Endothelial cell of umbilical vein (primary cell): Measurements from ENCODE around the gene RNFT2. TPM values are rescaled to one million over a fixed set of nuclear protein-coding genes. Genes with fewer than 3 reads are reported as not detected.
"Not testable (repeated sequence)": the region's sequence is repeated elsewhere in the genome, so short reads cannot be mapped to it uniquely, and the experiment has no call there.

Source experiments
- BruUV-seq: library from RNA; stranded (reverse); fragments of 400-500 nt; replicated peaks from 2 replicates; lab custom pipeline; 2021; lab: Mats Ljungman, UMichigan
- CTCF ChIA-PET: fragments of 300-600, 350-600 bp; sonication (Branson Sonifier 250); formaldehyde crosslinking; loops from one replicate; lab custom pipeline; 2021; ENCODE audit warnings: antibody characterized with exemption, inconsistent platforms; lab: Charles Lee
- POLR2A ChIA-PET: fragments of 300-600, 350-600 bp; sonication (Branson Sonifier 250); formaldehyde crosslinking; loops from one replicate; lab custom pipeline; 2021; ENCODE audit warnings: antibody characterized with exemption, inconsistent platforms; lab: Charles Lee
- DNase-seq: peaks from one replicate; pipeline ENCODE4 v3.0.0-alpha.2; 2011; ENCODE audit warnings: low read depth, low spot score
- FAIRE-seq: peaks from 2 replicates; lab custom pipeline; 2011; peaks lifted over from hg19 to GRCh38; lab: Jason Lieb, UNC
- H2AFZ ChIP-seq: 2 replicates; pipeline ENCODE4 v1.6.0; 2012; ENCODE audit warnings: low read depth, low read length, control low read depth, inconsistent platforms
- H3K27ac ChIP-seq: 2 replicates; pipeline ENCODE4 v1.5.1; 2011; ENCODE audit warnings: low read depth, mild to moderate bottlenecking, control low read depth, low read length, moderate library complexity; ENCODE audit not compliant: insufficient read depth
- H3K27me3 ChIP-seq, 2 experiments: 2 replicates each; pipeline versions ENCODE4 v1.6.0 to v1.6.1; 2011; ENCODE audit warnings: low read length in 2 of 2, mixed read lengths in 1 of 2; ENCODE audit not compliant: control insufficient read depth in 2 of 2, insufficient read depth in 2 of 2
- H3K36me3 ChIP-seq, 2 experiments: 2 replicates in 1 of 2; 3 replicates in 1 of 2; pipeline ENCODE4 v1.5.1; 2011; ENCODE audit warnings: low read length in 2 of 2, mild to moderate bottlenecking in 1 of 2, moderate library complexity in 1 of 2; ENCODE audit not compliant: control insufficient read depth in 2 of 2, insufficient read depth in 2 of 2; ENCODE audit errors: extremely low read depth in 1 of 2
- H3K4me1 ChIP-seq: 3 replicates; pipeline ENCODE4 v1.5.1; 2011; ENCODE audit warnings: mild to moderate bottlenecking, low read length; ENCODE audit not compliant: control insufficient read depth, insufficient read depth; ENCODE audit errors: extremely low read depth
- H3K4me2 ChIP-seq: 2 replicates; pipeline ENCODE4 v1.6.1; 2011; ENCODE audit warnings: low read length, control low read depth, mixed read lengths; ENCODE audit not compliant: insufficient read depth
- H3K4me3 ChIP-seq, 3 experiments: fragments of 200-600 bp in 1 of 3; sonication (generic), shearing (Covaris generic) in 1 of 3; replicated peaks in 1 of 3; 2 replicates each; pipeline ENCODE4 v1.5.1; 2011 to 2016; ENCODE audit warnings: control low read depth in 3 of 3, low read length in 3 of 3, mild to moderate bottlenecking in 2 of 3, inconsistent platforms in 1 of 3, low read depth in 1 of 3, moderate library complexity in 1 of 3; ENCODE audit not compliant: insufficient read depth in 1 of 3
- H3K79me2 ChIP-seq: 2 replicates; pipeline ENCODE4 v1.6.0; 2012; ENCODE audit warnings: low read length, inconsistent platforms; ENCODE audit not compliant: control insufficient read depth, insufficient read depth
- H3K9ac ChIP-seq: replicated peaks from 2 replicates; pipeline ENCODE3; 2011; ENCODE audit warnings: low read length, control low read depth; ENCODE audit not compliant: insufficient read depth; ENCODE audit errors: extremely low read depth
- H3K9me1 ChIP-seq: replicated peaks from 3 replicates; pipeline ENCODE4 v1.6.0; 2011; ENCODE audit warnings: mild to moderate bottlenecking, low read length; ENCODE audit not compliant: control insufficient read depth, insufficient read depth; ENCODE audit errors: extremely low read depth
- H3K9me3 ChIP-seq: replicated peaks from 2 replicates; pipeline ENCODE4 v1.5.1; 2012; ENCODE audit warnings: low read length, inconsistent platforms; ENCODE audit not compliant: control insufficient read depth, insufficient read depth
- H4K20me1 ChIP-seq: replicated peaks from 2 replicates; pipeline ENCODE3; 2011; ENCODE audit warnings: mild to moderate bottlenecking, low read length; ENCODE audit not compliant: control insufficient read depth, insufficient read depth; ENCODE audit errors: extremely low read depth
- EZH2 ChIP-seq: IDR thresholded peaks from 2 replicates; pipeline ENCODE4 v1.6.1; 2012; ENCODE audit warnings: borderline replicate concordance, low read depth, mild to moderate bottlenecking, moderate library complexity, low read length, inconsistent platforms; ENCODE audit not compliant: severe bottlenecking
- FOS ChIP-seq: IDR thresholded peaks from 2 replicates; pipeline ENCODE4 v1.6.1; 2011; ENCODE audit warnings: mild to moderate bottlenecking, low read length, moderate library complexity, borderline replicate concordance; ENCODE audit not compliant: insufficient read depth
- GATA2 ChIP-seq: IDR thresholded peaks from 2 replicates; pipeline ENCODE4 v1.7.0; 2011; ENCODE audit warnings: low read depth, mild to moderate bottlenecking, moderate library complexity, mixed read lengths, low read length; ENCODE audit not compliant: insufficient read length, insufficient read depth
- JUN ChIP-seq: IDR thresholded peaks from 2 replicates; pipeline ENCODE4 v1.6.1; 2011; ENCODE audit warnings: borderline replicate concordance, low read depth; ENCODE audit not compliant: insufficient read length, insufficient read depth
- MYC ChIP-seq: IDR thresholded peaks from one replicate; pipeline ENCODE4 v1.6.1; 2011; ENCODE audit warnings: mild to moderate bottlenecking, low read depth, low read length
- POLR2A ChIP-seq: IDR thresholded peaks from 2 replicates; pipeline ENCODE4 v1.6.1; 2012; ENCODE audit warnings: low read depth, mild to moderate bottlenecking, control low read depth, low read length
- POLR2AphosphoS5 ChIP-seq: IDR thresholded peaks from 2 replicates; pipeline ENCODE4 v1.6.1; 2012; ENCODE audit warnings: low read depth, mild to moderate bottlenecking, control low read depth, low read length, moderate library complexity; ENCODE audit not compliant: insufficient read depth
- dilution Hi-C: fragments of 300-500 bp; cut with MboI; formaldehyde crosslinking; loops from one replicate; pipeline ENCODE4 v1.15.0; 2019; ENCODE audit warnings: low sequenced_read_pairs; ENCODE audit not compliant: extremely low pct_ligation_motif_present
- intact Hi-C: fragments of 100-400 bp; cut with micrococcal nuclease; formaldehyde crosslinking; loops from one replicate; pipeline ENCODE4 v1.10.0; 2022
- polyA plus RNA-seq, 4 experiments: library from polyadenylated mRNA; depleted of rRNA in 3 of 4; stranded (reverse) in 3 of 4; unstranded in 1 of 4; fragments of >200 nt; gene quantifications; 2 replicates each; pipeline versions ENCODE4 v1.2.1 to v1.2.3, GENCODE V29; 2011 to 2012; ENCODE audit warnings: missing spikeins in 1 of 4
- total RNA-seq: library from RNA; stranded (reverse); gene quantifications from 2 replicates; pipeline ENCODE4 v1.2.3, GENCODE V29; 2021
- TF ChIP-seq, protein P1 (sequence below): IDR thresholded peaks from 2 replicates; pipeline ENCODE4 v1.6.1; 2011; ENCODE audit not compliant: insufficient read depth, insufficient read length
- TF ChIP-seq, protein P2 (sequence below), 2 donors: IDR thresholded peaks; 1 replicate in 1 of 2; 2 replicates in 1 of 2; pipeline ENCODE4 v1.5.1; 2011; ENCODE audit warnings: low read length in 2 of 2, mild to moderate bottlenecking in 2 of 2, moderate library complexity in 2 of 2, control low read depth in 1 of 2, inconsistent platforms in 1 of 2, low read depth in 1 of 2; ENCODE audit not compliant: insufficient read depth in 1 of 2; ENCODE audit errors: extremely low read depth in 1 of 2

Gene RNFT2
- total and polyA plus RNA-seq, 2 donors (not counting 3 experiments of a cell fraction or from before 2014, with no cell fraction given): 1.4 to 6.6 TPM

DNA sequence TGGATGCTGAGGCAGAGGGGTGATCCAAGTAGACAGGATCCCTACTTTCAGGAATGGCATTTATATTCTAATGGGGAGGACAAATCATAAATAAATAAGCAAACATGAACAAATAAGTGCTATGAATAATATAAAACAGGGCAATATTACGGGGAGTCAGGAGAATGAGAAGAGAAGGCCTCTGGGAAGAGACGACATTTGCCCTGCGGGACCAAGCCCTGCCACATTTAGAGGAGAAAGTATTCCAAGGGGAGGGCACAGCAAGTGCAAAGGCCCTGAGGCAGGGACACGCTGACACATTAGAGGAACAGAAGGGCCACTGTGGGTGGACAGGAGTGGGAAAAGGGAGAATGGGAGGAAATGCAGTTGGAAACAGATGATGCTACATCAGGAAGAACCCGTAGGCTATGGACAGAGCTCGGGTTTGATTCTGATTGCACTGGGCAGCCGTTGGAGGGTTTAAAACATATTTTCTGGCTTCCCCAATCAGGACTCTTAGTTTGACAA lies 1.3 kb downstream of the RNFT2 start:
- TF ChIP-seq JUN (no peak), EZH2 (no peak), POLR2A (no peak), POLR2AphosphoS5 (no peak), MYC (no peak), GATA2 (no peak), FOS (no peak)
- TF ChIP-seq, protein P1, sequence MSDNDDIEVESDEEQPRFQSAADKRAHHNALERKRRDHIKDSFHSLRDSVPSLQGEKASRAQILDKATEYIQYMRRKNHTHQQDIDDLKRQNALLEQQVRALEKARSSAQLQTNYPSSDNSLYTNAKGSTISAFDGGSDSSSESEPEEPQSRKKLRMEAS: no peak
- TF ChIP-seq, protein P2, sequence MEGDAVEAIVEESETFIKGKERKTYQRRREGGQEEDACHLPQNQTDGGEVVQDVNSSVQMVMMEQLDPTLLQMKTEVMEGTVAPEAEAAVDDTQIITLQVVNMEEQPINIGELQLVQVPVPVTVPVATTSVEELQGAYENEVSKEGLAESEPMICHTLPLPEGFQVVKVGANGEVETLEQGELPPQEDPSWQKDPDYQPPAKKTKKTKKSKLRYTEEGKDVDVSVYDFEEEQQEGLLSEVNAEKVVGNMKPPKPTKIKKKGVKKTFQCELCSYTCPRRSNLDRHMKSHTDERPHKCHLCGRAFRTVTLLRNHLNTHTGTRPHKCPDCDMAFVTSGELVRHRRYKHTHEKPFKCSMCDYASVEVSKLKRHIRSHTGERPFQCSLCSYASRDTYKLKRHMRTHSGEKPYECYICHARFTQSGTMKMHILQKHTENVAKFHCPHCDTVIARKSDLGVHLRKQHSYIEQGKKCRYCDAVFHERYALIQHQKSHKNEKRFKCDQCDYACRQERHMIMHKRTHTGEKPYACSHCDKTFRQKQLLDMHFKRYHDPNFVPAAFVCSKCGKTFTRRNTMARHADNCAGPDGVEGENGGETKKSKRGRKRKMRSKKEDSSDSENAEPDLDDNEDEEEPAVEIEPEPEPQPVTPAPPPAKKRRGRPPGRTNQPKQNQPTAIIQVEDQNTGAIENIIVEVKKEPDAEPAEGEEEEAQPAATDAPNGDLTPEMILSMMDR (IDR thresholded peaks at IDR 0.05; ENCODE audit: extremely low read depth in 1 of 2, insufficient read depth in 1 of 2, low read depth in 1 of 2, low read length in 2 of 2): no peak
- CTCF ChIA-PET: no interaction called here
- Histone ChIP-seq H3K9me3 (no peaks in the 10 kb centered on the region), H3K4me1 (peaks cover 10% of the 10 kb centered on the region), H3K9me1 (no peaks in the 10 kb centered on the region), H3K27ac (no peak overlapping the region), H3K4me3 (no peak overlapping the region), H4K20me1 (no peaks in the 10 kb centered on the region), H3K4me2 (no peak overlapping the region), H2AFZ (no peak overlapping the region), H3K79me2 (peaks cover 20% of the 10 kb centered on the region), H3K36me3 (no peaks in the 10 kb centered on the region), H3K27me3 (no peaks in the 10 kb centered on the region), H3K9ac (no peak overlapping the region)
- DNase-seq: no peak
- BruUV-seq: no TSS peak
- POLR2A ChIA-PET: no interaction called here
- dilution Hi-C loops (no loop called here), intact Hi-C loops (loop anchor here (2.0 to 10.0 kb wide), 2 partner anchors 171 to 275 kb away; partner anchors contain the start of gene FBXW8)
- no peak for FAIRE-seq

DNA sequence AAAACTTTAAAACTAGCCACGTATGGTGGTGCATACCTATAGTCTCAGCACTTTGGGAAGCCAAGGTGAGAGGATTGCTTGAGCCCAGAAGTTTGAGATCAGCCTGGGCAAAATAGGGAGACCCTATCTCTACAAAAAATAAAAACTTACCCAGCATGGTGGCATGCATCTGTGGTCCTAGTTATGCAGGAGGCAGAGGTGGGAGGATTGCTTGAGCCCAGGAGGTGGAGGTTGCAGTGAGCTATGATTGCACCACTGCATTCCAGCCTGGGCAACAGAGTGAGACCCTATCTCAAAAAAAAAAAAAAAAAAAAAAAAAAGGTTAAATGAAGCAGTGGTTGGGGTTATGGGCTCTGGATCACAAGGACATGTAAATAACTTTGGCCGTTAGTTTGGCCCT lies 4.7 kb downstream of the RNFT2 start:
- ChIA-PET CTCF (interaction anchor here (0.6 kb wide), 2 partner anchors 26 to 571 kb away, joined by 5 read pairs; no protein-coding TSS in a partner anchor), POLR2A (interaction anchor here (0.7 kb wide), 1 partner anchor 759 kb away, joined by 6 read pairs; no protein-coding TSS in a partner anchor)
- H3K4me2 ChIP-seq, H3K4me1 ChIP-seq, H2AFZ ChIP-seq, H3K4me3 ChIP-seq, BruUV-seq, H3K27me3 ChIP-seq, H3K27ac ChIP-seq, FAIRE-seq, dilution Hi-C loops, H3K36me3 ChIP-seq, H4K20me1 ChIP-seq, H3K9me1 ChIP-seq, H3K9ac ChIP-seq, DNase-seq, H3K79me2 ChIP-seq, intact Hi-C loops, H3K9me3 ChIP-seq: not testable (repeated sequence)
